WERI-Rb-1 (cell line): Measurements from ENCODE around the gene TOP1.

Experiments used
- DNase-seq: peaks from one replicate; pipeline ENCODE4 v3.0.0-alpha.2; 2020
- H3K27ac ChIP-seq: fragments of 250-450 bp; sonication (Bioruptor Pico); 2 replicates; pipeline ENCODE4 v1.5.1; 2020; ENCODE audit warnings: mild to moderate bottlenecking, moderate library complexity
- H3K27me3 ChIP-seq: fragments of 250-450 bp; sonication (Bioruptor Pico); 2 replicates; pipeline ENCODE4 v1.5.1; 2021; ENCODE audit warnings: mild to moderate bottlenecking, low read depth, moderate library complexity; ENCODE audit not compliant: insufficient read depth, severe bottlenecking
- H3K36me3 ChIP-seq: fragments of 250-450 bp; sonication (Bioruptor Pico); 2 replicates; pipeline ENCODE4 v1.5.1; 2020; ENCODE audit warnings: mild to moderate bottlenecking, moderate library complexity
- H3K4me3 ChIP-seq: 2 replicates; pipeline ENCODE4 v1.5.1; 2011; ENCODE audit warnings: low read depth, mild to moderate bottlenecking, control low read depth, low read length
- H3K9me3 ChIP-seq: fragments of 250-450 bp; sonication (Bioruptor Pico); 2 replicates; pipeline ENCODE4 v1.5.1; 2021; ENCODE audit warnings: mild to moderate bottlenecking, moderate library complexity; ENCODE audit not compliant: severe bottlenecking
- CTCF ChIP-seq: IDR thresholded peaks from 2 replicates; pipeline ENCODE4 v1.5.1; 2011; ENCODE audit warnings: low read depth, mild to moderate bottlenecking, control low read depth, inconsistent platforms, low read length

Gene TOP1

GRCh38 chr20:40983898-40984297 is 44.7 kb upstream of the TOP1 start:
- Histone ChIP-seq H3K36me3 (no peaks in the 10 kb centered on the region), H3K27ac (no peak overlapping the region), H3K4me3 (no peak overlapping the region), H3K9me3 (peaks cover 2% of the 10 kb centered on the region), H3K27me3 (no peaks in the 10 kb centered on the region)
- no peak for DNase-seq
- TF ChIP-seq CTCF: no peak

GRCh38 chr20:40984496-40984895 is 44.1 kb upstream of the TOP1 start:
- Histone ChIP-seq H3K9me3 (peaks cover 2% of the 10 kb centered on the region), H3K36me3 (no peaks in the 10 kb centered on the region), H3K4me3 (no peak overlapping the region), H3K27ac (no peak overlapping the region), H3K27me3 (no peaks in the 10 kb centered on the region)
- no peak for DNase-seq
- TF ChIP-seq CTCF: no peak

- no peak for DNase-seq
- no peaks in the 10 kb centered on the region for H3K27me3 ChIP-seq
- H3K9me3 ChIP-seq: peaks cover 2% of the 10 kb centered on the region
- H3K27ac ChIP-seq: no peak overlapping the region
- no peak for TF ChIP-seq CTCF
- no peak overlapping the region for H3K4me3 ChIP-seq
- H3K36me3 ChIP-seq: no peaks in the 10 kb centered on the region
Observed at GRCh38 chr20:40986774-40987173, 41.8 kb upstream of the TOP1 start.

- peak; percentile 88 for TF ChIP-seq CTCF
- peak; percentile 88 for DNase-seq
- Histone ChIP-seq H3K4me3 (no peak overlapping the region), H3K27ac (peak overlapping the region; percentile 26; the same call in 1 of the 2 replicates), H3K27me3 (no peaks in the 10 kb centered on the region), H3K36me3 (no peaks in the 10 kb centered on the region), H3K9me3 (no peaks in the 10 kb centered on the region)
Observed at GRCh38 chr20:40990542-40991120, 38.0 kb upstream of the TOP1 start.

GRCh38 chr20:40991181-40991889 is 37.3 kb upstream of the TOP1 start:
- Histone ChIP-seq H3K36me3 (no peaks in the 10 kb centered on the region), H3K27me3 (no peaks in the 10 kb centered on the region), H3K27ac (no peak overlapping the region; the same call in 1 of the 2 replicates), H3K9me3 (no peaks in the 10 kb centered on the region), H3K4me3 (no peak overlapping the region)
- no peak for TF ChIP-seq CTCF
- no peak for DNase-seq
